AG04449 (cell line): ENCODE measurements around the gene ADAMTS6.

ENCODE experiments used
- CTCF ChIA-PET: fragments of 350-600 bp; formaldehyde crosslinking; extraction: SDS; loops from one replicate; lab custom pipeline; 2021; ENCODE audit warnings: antibody characterized with exemption; lab: Yijun Ruan, JAX
- POLR2A ChIA-PET: fragments of 400-600, 350-600 bp; formaldehyde crosslinking; extraction: SDS; loops from one replicate; lab custom pipeline; 2020; ENCODE audit warnings: antibody characterized with exemption, inconsistent platforms; lab: Yijun Ruan, JAX
- DNase-seq: peaks from one replicate; pipeline ENCODE4 v3.0.0-alpha.2; 2010; ENCODE audit warnings: low read depth, low spot score
- H3K4me3 ChIP-seq: 2 replicates; pipeline ENCODE4 v1.5.1; 2011; ENCODE audit warnings: low read depth, mild to moderate bottlenecking, control low read depth, low read length
- CTCF ChIP-seq: IDR thresholded peaks from one replicate; pipeline ENCODE4 v1.5.1; 2011; ENCODE audit warnings: mild to moderate bottlenecking, moderate library complexity, low read length, control low read depth, inconsistent platforms; ENCODE audit not compliant: insufficient read depth; ENCODE audit errors: missing control alignments

ADAMTS6 gene

GRCh38 chr5:65356274-65356673, 125.4 kb downstream of the ADAMTS6 start:
- H3K4me3 ChIP-seq, result no peak overlapping the region
- DNase-seq, result no peak
- CTCF ChIA-PET, result no interaction called here
- POLR2A ChIA-PET, result no interaction called here
- TF ChIP-seq CTCF, result no peak

GRCh38 chr5:65355301-65355700, 126.4 kb downstream of the ADAMTS6 start:
- ChIA-PET CTCF (no interaction called here), POLR2A (no interaction called here)
- no peak overlapping the region for H3K4me3 ChIP-seq
- DNase-seq, result no peak
- no peak for TF ChIP-seq CTCF

DNA sequence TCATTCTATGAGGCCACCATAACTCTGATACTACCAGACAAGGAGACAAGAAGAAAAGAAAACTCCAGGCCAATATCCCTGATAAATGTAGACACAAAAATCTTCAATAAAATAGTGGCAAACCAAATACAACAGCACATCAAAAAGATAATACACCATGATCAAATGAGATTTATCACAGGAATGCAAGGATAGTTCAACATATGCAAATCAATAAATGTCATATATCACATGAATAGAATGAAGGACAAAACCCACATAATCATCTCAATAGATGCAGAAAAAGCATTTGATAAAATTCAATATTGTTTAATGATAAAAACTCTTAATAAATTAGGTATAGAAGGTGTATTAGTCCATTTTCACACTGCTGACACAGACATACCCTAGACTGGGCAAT, 139.9 kb downstream of the ADAMTS6 start:
- no peak overlapping the region for H3K4me3 ChIP-seq
- no peak for TF ChIP-seq CTCF
- POLR2A ChIA-PET, result no interaction called here
- DNase-seq, result no peak
- CTCF ChIA-PET, result no interaction called here

DNA sequence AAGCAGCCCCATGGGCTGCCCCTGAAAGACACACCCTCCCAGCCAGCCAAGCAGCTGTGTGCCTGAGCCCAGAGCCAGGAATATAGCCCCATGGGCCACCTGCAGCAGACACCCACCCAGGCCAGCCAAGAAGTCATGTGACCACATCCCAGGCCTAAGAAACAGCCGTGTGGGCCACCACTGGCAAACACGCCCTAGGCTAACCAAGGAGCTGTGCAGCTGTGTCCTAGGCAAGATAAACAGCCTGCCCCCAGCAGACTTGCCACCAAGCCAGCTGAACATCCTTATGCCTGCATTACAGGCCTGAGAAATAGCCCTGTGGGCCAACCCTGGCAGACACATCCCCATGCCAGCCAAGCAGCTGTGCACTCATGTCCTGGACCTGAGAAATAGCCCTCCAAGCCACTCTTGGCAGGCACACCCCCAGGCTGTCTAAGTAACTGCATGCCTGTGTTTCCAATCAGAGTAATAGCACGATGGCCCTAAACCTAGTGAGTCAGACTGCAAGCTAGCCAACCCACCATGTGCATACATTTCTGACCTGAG, 143.0 kb downstream of the ADAMTS6 start:
- TF ChIP-seq CTCF, result no peak
- no peak for DNase-seq
- ChIA-PET POLR2A (no interaction called here), CTCF (interaction anchor here (0.6 to 1.5 kb wide), 3 partner anchors 11 to 161 kb away, joined by 4 read pairs; no protein-coding TSS in a partner anchor)
- no peak overlapping the region for H3K4me3 ChIP-seq

- TF ChIP-seq CTCF, result no peak
- CTCF ChIA-PET, result no interaction called here
Measured at GRCh38 chr5:65334077-65334476, 147.6 kb downstream of the ADAMTS6 start.

DNA sequence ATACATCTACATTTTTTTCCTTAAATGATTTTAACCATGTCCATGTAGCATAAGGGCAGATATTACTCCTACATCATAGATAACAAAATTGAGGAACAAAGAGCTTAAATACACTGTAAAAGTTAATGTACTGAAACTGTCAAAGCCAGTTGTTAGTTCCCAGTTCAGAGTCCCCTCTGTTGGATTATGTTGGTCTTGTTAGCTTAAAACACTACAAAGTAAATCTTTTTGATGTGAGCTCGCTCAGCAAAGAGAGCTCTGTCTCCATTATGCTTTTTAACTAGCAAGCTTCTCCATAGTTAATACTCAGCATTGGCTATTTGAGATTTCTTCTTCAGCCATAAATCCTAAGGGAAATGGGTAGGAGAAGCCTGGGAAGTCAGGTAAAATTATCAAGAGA, 149.1 kb downstream of the ADAMTS6 start:
- no peak overlapping the region for H3K4me3 ChIP-seq
- TF ChIP-seq CTCF, result no peak
- DNase-seq, result no peak
- POLR2A ChIA-PET, result interaction anchor here (0.7 kb wide), 1 partner anchor 251 kb away, joined by 3 read pairs; no protein-coding TSS in a partner anchor
- CTCF ChIA-PET, result interaction anchor here (1.0 kb wide), 1 partner anchor 521 kb away, joined by 3 read pairs; no protein-coding TSS in a partner anchor

More at GRCh38 chr5:65334077-65334476, 147.6 kb downstream of the ADAMTS6 start:
- POLR2A ChIA-PET, result no interaction called here
- H3K4me3 ChIP-seq, result no peak overlapping the region
- DNase-seq, result no peak
